HG03025 (cell line): ENCODE measurements around the gene KAZN.

Experiments
- ATAC-seq: cut with Tn5 transposase; IDR thresholded peaks from one replicate; pipeline ENCODE4 v1.9.1; 2021; ENCODE audit warnings: mild to moderate bottlenecking, moderate library complexity; ENCODE audit not compliant: unreplicated experiment, low FRiP score

Gene KAZN

DNA sequence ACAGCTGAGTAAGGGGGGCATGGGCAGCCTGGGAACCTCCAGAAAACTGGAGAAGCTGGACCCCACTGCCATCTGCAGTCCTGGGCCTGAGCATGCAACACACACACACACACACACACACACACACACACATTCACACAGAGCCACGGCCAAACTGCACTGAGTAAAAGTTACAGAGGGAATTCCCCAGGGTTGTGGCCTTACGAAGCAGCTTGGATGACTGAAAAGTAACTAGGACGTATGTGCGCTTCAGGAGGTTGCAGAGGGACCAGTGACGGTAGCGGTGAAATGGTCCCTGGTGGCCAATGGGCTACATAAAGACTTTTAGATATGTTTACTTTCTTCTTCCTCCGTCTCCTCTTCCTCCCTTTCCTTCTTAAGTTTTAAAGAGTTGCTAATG lies 322.6 kb downstream of the KAZN start:
- ATAC-seq = no peak

DNA sequence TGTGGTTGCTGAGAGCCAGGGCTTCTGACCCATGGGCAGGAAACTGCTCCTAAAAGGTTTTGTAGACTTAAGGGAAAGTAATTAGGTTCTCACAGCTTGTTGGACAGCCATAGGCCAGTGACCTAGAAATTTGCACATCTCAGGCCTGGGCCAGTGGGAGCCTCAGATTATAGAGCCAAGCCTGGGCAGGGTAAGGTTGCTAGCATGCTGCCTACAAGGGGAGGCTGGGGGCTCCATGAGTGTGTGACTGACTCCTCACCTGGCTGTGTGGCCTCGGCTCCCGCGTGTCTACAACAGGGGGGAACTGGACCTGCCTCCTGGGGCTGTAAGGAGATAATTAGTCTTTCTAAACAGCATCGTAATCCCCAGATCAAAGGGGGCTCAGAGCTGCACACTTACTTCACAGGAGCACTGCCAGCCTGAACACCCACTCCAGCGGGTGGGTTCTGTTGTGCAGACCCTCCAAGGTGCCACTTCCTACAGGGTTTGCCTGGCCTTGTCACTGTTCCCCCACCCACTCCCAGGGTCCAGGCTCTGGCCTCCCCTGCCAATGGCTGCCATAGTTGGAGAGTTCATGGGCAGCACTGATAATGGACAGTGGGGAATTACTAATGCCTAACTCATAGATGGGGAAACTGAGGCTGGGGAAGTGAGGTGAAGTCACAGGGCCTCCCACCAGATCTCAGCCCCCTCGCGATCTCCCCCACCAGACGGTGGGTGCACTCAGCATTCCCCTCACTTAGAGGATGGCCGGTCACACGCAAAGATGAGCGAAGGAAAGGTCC lies 324.6 kb downstream of the KAZN start:
- no peak for ATAC-seq

DNA sequence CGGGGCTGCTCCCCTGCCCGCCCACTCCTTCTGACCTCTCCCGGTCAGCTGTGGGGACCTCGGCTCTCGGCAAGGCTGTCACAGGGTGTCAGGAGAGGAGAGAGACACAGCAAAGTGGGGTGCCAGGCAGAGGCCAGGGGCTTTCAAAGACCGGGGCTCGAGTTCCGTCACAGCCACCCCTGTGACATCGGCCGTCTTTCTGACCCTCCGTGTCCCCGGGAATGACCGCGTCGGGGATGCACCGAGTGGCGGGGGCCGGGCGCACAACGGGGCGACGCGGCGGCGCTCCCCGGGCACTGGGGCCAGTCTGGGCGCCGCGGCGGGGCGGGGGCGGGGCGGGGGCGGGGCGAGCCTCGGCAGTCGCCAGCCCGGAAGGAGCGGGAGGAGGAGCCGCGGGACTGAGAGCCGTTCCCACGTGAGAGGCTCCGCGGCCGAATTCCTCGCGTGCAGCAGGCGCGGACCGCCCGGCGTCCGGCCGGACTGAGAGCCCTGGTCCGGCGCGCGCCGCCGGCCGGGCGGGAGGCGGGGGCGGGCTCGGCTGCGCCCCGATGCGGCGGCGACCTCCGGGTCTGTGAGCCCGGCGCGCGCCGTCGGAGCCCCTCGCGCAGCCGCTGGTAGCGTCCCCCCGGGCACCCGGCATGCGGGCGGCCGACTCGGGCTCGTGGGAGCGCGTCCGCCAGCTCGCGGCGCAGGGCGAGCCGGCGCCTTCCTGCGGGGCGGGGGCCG lies 325.4 kb downstream of the KAZN start:
- no peak for ATAC-seq

DNA sequence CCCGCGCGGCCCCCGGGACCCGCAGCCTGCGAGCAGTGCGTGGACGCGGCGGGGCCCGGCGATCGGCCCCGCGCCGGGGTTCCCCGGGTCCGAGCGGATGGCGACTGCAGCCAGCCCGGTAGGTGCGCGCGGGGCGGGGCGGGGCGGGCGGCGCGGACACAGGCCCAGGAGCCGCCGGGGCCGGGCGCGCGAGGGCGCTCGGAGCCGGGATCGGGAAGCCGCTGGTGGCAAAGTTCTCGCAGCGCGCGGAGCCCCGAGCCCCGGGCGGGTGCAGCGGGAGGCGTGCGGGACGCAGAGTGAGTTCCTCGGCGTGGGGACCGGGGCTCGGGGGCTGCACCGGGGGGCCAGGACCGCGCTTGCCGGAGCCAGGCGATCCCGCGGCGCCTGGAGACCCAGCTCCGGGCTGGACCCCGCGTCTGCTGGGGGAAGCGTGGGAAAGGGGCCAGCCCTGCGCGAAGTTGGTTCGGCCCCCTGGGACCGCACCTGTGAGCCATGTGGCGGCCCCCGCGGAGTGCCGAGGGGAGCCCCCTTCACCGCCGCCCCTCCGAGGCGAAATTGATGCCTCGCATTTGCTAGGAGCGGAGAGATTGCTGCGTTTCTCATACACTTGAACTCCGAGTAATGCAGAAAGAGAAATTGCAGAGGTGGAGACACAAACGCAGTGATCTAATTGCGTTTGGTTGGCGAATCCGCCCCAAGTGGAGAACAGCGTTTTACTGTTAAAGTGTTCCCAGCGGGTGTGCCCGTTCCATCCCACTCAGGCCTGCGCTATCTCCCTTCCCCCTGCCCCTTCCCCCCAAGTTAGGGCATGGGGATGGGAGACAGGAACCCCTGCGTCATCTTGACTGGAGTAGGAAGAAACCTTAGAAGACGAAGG lies 326.2 kb downstream of the KAZN start:
- no peak for ATAC-seq

DNA sequence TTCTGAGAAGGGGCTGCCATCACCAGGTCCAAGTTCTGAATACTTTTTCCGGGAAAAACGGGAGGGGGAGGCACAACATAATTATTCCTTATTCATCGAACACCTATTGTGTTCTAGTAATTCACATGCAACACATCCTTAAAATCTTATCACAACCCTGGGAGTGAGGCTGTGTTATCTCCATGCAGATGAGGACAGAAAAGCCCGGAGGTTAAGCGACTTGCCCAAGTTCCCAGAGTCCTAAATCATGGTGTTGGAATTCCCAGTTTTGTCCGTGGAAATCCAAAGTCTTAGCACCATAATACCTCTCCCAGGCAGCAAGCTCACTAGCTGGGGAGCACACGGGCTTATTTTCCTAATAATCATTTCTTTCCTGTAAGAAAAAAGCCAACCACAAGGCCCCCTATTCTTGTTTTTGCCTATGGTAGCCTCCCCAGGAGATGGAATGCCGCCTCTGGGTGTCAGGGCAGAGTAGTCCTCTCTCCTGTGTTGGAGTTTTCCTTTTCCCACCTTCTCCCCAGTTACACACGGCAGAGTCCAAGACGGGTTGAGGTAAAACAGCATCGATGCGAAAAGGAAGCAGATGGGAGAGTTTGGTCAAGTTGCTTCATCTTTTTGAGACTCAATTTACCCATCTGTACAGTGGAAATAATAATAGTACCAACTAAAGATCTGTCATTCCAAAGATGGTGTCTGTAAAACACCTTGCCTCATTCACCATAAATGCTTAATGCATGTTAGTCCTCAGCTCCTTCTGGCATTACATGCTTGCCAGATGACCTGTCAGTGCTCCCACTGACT lies 327.1 kb downstream of the KAZN start:
- no peak for ATAC-seq

DNA sequence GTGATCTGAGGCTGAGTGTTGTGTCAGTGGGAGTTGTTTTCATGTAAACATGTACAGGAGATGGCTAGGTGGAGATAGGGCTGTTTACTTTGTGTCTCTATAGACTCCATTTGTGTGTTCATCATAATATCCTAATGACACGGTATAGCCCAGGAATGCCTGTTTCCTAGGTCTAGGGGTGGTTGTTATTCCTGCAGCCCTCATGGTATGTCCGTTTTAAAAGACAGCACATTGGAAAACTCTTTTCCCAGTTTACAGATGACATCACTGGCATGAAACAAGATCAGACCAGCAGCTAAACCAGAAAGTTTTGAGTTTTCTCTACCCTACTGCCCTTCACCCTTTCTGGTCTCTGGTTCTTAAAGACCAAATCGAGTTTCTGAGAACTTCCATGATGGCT lies 327.7 kb downstream of the KAZN start:
- no peak for ATAC-seq

DNA sequence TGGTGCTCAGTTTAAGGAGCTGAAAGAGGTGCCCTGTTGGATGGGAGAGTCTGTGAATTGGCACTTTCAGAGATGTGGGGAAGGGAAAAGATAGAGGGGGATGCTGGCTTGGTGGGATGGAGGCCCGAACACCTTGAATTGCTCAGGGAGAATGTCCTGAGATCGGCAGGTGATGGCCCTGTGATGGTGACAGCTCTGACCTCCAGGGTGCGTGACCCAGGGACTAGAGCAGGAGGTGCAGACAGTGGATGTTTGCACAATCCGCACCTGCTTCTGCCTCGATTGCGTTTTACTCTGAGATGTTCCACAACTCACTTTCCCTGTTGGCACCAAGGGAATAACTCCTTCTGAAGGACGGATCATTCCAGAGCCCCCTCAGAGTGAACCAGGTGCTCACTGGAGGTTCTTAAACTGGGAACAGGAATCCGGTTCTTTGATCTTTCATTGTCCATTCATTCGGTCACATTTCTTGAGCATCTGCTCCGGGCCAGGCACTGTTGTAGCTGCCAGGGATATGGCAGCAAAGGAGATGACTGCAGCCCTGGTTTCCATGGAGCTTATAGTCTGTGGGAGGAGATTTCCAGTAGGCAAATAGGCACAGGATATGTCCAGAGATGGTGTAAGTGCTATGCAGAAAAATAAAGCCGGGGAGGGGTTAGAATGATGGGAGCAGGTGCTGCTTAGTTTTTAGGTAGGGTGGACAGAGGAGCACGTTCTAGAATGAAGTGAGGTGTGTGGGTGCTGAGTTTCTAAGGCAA lies 328.5 kb downstream of the KAZN start:
- ATAC-seq = no peak

DNA sequence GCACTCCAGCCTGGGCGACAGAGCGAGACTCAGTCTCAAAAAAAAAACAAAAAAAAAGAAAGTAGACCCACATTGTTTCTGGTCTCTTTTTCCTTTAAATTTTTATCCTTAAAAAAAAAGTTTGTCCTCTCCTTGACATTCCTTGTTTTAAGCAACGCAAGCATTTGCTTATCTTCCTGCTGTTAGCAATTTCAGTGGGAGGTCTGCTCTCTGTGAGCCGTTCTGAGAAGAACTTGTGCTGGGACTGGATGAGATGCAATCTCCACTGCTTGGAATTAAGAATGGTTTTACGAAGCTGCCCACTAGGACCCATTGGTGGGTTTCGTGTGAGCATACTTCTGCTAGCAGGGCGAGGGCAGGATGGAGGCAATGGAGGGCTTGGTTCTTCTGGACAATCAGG lies 329.9 kb downstream of the KAZN start:
- no peak for ATAC-seq

DNA sequence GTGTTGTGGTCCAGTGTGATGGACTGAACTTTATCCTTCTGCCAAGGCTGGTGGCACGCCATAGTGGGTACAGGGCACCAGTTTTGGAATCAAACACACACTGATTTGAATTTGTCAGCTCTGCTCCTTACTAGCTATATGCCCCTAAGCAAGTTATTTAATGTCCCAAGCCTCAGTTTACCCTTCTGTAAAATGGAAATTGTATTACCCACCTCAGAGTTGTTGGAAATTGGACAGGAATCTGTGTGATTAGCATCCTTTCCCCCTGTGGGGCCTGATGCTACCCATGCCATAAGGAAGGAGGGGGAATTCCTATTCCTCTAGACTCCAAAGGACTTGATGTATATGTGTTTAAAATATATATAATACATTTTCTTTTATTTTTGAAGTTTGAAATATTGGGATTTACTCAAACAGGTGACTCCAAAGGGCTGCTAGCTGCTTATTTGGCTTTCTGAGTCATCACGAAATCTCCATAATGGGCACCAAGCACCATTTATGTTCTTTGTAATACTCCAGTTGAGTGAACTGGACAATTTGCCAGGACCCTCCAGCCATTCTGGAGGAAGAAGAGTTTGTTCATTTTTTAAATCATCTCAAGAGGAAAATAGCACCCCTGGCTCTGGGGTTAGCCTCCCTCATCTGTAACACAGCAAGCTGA lies 330.5 kb downstream of the KAZN start:
- ATAC-seq = no peak

DNA sequence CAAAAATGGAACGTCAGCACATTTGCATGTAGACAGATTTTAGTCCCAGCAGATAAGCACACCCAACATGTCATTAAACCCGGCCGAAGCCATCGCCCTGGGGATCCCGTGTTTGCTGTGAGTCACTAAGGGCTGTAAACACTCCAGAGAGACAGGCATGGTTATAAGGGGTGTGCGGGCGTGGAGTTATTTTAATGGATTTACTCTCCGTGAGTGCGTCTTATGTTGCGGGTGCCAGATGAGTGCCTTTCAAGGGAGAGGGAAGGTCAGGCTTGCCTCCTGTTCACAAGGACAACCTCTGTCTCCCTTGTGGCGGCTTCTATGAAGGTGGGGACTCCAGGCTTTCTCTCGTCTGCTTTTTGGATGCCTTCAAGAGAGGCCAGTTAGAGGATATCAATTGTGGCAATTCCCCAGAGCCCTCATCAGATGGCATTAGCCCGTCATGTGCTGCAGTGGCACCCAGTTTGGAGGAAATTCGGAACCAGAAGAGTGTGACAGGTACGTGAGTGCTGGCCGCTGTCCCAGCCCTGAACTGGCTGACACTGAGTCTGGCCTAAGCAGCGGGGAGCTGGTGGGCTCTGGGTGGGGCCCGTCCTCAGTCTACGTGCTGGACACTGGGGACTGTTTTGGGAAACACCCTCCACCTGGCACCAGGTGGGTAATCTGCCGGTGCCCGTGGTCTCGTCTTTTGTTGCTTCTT lies 331.2 kb downstream of the KAZN start:
- ATAC-seq = no peak

DNA sequence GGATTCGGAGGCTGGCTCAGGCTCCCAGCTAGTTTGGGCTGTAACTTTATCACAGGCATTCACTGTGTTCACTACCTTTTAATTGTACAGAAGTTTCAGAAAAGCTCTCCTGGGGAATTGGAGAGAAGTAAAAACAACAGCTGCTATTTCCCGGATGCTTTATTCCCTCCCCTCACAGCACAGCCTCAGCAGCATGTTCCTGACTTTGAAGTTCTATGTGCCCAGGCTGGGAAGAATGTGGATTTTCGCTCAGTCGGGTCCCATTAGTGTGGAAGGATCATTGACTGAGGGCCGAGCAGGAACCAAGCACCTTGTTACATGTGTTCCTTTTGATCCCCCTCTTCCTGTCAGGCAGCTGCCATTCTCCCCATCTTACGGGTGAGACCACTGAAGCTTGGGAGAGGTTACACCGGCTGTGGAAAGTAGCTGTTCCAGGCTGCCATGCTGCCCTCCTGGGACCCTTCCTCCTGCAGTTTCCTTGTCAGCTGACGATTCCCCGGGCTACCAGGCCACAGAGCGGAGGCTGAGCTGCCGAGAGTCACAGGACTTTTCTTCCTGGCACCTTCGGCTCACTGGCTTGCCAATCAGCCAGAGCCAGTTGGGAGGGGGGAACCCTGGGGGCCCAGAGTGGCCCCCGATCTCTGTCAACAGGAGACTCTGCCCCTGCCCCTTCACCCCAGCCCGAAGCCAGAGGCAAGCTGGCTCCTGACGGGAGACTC lies 331.9 kb downstream of the KAZN start:
- no peak for ATAC-seq

DNA sequence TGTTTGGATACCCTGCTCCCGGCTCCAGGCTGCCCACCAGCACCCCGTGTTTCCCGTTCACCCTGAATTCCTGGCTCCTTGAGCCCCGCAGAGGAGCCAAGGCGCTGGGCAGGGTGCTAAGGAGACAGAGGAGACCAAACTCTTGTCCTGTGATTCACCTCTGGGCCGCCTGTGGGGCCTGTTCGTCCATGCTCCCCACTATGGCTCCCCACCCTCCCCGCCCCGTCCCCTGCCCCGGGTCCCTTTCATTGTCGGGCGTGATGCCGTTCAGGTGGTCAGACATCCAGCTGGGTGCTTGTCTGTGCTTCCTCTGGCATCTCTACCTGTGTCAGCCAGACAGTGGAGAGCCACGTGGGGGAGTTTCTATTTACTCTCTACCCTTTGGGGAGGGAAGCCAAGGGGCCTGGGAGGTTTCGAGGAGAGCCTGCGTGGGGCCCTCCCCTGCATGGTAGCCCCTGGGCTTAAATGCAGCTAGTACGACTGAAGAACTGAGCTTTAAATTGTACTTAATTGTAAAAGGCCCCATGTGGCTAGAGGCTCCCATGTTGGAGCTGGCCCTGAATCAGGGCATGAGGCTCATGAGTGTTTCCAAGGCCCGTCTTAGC lies 333.7 kb downstream of the KAZN start:
- no peak for ATAC-seq

DNA sequence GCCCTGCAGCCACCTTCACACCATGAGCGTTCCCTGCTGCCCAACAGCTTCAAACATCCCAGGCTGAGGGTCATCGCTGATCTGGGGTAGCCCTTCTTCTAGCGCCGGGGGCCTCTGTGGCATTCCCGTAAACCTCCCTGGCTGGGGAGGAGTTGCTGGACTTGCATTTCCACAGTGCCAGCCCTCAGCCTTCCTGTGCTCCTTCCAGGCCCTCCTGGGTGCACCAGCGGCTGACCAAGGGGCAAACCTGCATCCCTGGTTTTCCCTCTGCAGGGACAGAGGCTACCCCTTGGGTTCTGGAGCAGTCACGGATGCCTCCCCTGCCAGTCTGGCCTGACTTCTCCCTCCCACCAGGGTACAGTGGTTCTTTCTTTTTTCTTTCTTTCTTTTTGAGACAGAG lies 336.4 kb downstream of the KAZN start:
- no peak for ATAC-seq

DNA sequence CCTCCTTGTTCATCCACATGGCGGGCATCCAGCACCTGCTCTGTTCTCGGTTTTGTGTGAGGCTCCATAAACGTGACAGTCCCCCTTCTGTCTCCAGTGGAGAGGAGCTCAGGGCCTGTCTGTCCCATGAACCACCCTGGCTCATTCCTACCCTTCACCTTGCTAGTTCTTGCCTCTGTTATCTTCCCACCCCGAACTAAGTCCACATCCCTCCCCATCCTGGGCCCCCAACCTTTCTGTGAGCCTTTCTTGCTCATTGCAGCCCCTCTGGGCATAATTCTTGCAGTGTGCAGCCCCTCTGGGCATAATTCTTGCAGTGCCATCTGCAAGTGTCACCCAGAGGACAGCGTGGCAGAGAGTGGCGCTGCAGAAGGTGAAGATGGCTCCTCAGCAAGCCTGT lies 338.3 kb downstream of the KAZN start:
- no peak for ATAC-seq

DNA sequence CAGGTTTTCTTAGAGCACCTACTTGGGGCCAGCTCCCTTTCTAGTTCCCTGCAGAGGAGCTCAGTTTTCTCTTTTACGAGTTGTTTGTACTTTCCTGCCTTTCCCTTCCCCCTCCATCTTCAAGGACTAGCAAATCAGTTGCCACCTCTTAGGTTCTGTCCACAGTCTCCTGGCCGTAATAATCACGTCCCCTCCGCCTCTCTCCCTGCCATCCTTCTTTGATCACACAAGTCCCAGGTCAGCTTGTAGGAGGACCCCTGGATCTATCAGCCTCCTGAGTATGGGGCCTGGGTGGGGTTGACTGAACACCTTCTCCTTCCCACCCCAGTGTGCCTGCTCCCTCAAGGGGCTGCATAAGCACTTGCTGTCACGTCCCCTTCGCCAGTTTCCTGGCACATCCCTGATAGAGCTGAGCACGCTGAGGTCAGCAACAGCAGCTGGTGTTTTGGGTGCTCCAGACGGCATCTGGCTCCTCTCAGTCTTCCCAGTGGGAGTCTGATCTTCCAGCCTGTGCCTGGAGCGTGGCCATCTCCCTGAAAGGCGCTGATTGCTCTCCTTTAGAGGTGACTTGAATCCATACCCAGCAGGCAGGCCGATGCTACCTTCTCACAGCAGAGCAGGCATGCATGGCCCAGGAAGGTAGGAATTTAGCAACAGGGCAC lies 338.9 kb downstream of the KAZN start:
- ATAC-seq = no peak

DNA sequence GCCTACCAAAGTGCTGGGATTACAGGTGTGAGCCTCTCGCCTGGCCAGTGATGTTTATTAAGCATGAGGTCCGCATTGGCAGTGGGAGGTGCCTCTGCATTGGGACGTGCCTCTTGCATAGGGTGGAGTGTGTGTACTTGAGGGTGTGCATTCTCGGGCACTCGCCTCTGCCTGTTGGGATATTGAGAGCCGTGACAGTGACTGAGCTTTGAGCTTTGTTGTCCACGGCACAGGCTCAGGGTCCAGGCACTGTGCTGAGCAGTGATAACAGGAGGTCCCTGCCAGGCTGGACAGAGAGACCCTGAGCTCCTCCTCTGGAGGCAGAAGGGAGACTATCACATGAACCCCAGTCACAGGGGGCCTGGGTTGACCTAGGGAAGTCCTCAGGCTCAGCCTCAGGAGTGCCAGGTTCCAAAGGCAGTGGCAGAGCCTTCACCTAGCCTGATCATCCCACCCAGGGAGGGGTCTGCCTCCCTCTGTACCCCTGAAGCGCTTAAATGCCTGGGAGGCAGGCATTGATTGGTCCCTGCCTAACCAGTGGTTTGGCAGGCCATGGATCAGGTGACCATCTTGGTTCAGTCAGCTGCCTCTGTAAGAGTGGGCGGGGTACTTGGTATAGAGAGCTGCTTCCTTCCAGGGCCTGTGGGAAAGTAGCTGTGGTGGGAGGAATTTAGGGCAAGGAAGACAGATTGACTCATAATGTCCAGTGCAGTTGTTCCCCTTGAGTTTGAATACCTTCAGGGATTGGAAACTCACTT lies 341.2 kb downstream of the KAZN start:
- ATAC-seq = no peak
